HG02943 (cell line): Measurements from ENCODE around the gene CXXC4.

Experiments
- ATAC-seq: cut with Tn5 transposase; IDR thresholded peaks from one replicate; pipeline ENCODE4 v1.9.1; 2021; ENCODE audit warnings: mild to moderate bottlenecking, low read depth, moderate library complexity; ENCODE audit not compliant: unreplicated experiment

Gene CXXC4

GRCh38 chr4:104424475-104424941 lies 70.2 kb downstream of the CXXC4 start:
- ATAC-seq, result no peak

GRCh38 chr4:104421566-104421965 lies 73.1 kb downstream of the CXXC4 start:
- no peak for ATAC-seq

- no peak for ATAC-seq
These were observed 73.9 kb downstream of the CXXC4 start for GRCh38 chr4:104420766-104421165.
